Muscle layer of duodenum (tissue), 2 donors: ENCODE measurements around the gene CHID1.

Experiments
- H3K27ac ChIP-seq: one replicate; pipeline ENCODE4 v1.7.0; 2013; ENCODE audit warnings: mild to moderate bottlenecking, low read length
- H3K27me3 ChIP-seq: one replicate; pipeline ENCODE4 v1.7.0; 2013; ENCODE audit warnings: low read depth, mild to moderate bottlenecking, control low read depth, low read length
- H3K36me3 ChIP-seq, 2 donors: one replicate each; pipeline ENCODE4 v1.7.0; 2013; ENCODE audit warnings: low read length in 2 of 2, control low read depth in 1 of 2, mild to moderate bottlenecking in 1 of 2; ENCODE audit not compliant: insufficient read depth in 2 of 2, control insufficient read depth in 1 of 2
- H3K4me1 ChIP-seq, 2 donors: one replicate each; pipeline ENCODE4 v1.7.0; 2013; ENCODE audit warnings: low read length in 2 of 2, mild to moderate bottlenecking in 2 of 2, control low read depth in 1 of 2, moderate library complexity in 1 of 2; ENCODE audit not compliant: insufficient read depth in 2 of 2, control insufficient read depth in 1 of 2
- H3K4me3 ChIP-seq, 2 donors: one replicate each; pipeline ENCODE4 v1.7.0; 2013; ENCODE audit warnings: low read length in 2 of 2, low read depth in 1 of 2, mild to moderate bottlenecking in 1 of 2
- H3K9me3 ChIP-seq, 2 donors: one replicate each; pipeline ENCODE4 v1.7.0; 2013; ENCODE audit warnings: low read length in 2 of 2, control low read depth in 1 of 2, mild to moderate bottlenecking in 1 of 2; ENCODE audit not compliant: control insufficient read depth in 1 of 2
- donor health status: healthy.

CHID1 gene

GRCh38 chr11:910589-911030, at the start of gene CHID1:
Gene CHID1 (minus strand): TSS chr11:910810. CDS start chr11:904816, 5,994 bp downstream.
- H3K4me1 ChIP-seq = peaks cover 0 to 20% of the 10 kb centered on the region in 2 donors

GRCh38 chr11:959608-960007, 49.0 kb upstream of the CHID1 start:
- no peaks in the 10 kb centered on the region for H3K9me3 ChIP-seq
- H3K27ac ChIP-seq = no peak overlapping the region
- H3K27me3 ChIP-seq = no peaks in the 10 kb centered on the region
- H3K4me1 ChIP-seq = peaks cover 0 to 5% of the 10 kb centered on the region in 2 donors
- no peak overlapping the region for H3K4me3 ChIP-seq
- peaks cover 5 to 34% of the 10 kb centered on the region in 2 donors for H3K36me3 ChIP-seq

More at GRCh38 chr11:910589-911030, at the start of gene CHID1:
- H3K27ac ChIP-seq = no peak within 1 kb of the TSS
- peaks cover 0 to 8% of the 10 kb centered on the region in 2 donors for H3K36me3 ChIP-seq
- H3K9me3 ChIP-seq = no peaks in the 10 kb centered on the region
- peak within 1 kb of the TSS; percentile 67 to 96 for H3K4me3 ChIP-seq
- no peaks in the 10 kb centered on the region for H3K27me3 ChIP-seq

- peaks cover 5 to 30% of the 10 kb centered on the region in 2 donors for H3K36me3 ChIP-seq
- no peak overlapping the region for H3K4me3 ChIP-seq
- H3K27ac ChIP-seq = no peak overlapping the region
- peaks cover 0 to 6% of the 10 kb centered on the region in 2 donors for H3K4me1 ChIP-seq
- H3K27me3 ChIP-seq = no peaks in the 10 kb centered on the region
- H3K9me3 ChIP-seq = no peaks in the 10 kb centered on the region
Observed at GRCh38 chr11:959027-959426, 48.4 kb upstream of the CHID1 start.

- no peak overlapping the region for H3K27ac ChIP-seq
- no peaks in the 10 kb centered on the region for H3K27me3 ChIP-seq
- peaks cover 5 to 23% of the 10 kb centered on the region in 2 donors for H3K36me3 ChIP-seq
- no peaks in the 10 kb centered on the region for H3K9me3 ChIP-seq
- H3K4me1 ChIP-seq = peaks cover 0 to 6% of the 10 kb centered on the region in 2 donors
- H3K4me3 ChIP-seq = no peak overlapping the region
Observed at GRCh38 chr11:958101-958500, 47.5 kb upstream of the CHID1 start.

- Histone ChIP-seq H3K4me1 (peaks cover 0 to 7% of the 10 kb centered on the region in 2 donors), H3K27me3 (no peaks in the 10 kb centered on the region)
Observed at GRCh38 chr11:957212-957920, 46.8 kb upstream of the CHID1 start.

GRCh38 chr11:955154-956063, 44.8 kb upstream of the CHID1 start:
- peaks cover 5 to 18% of the 10 kb centered on the region in 2 donors for H3K36me3 ChIP-seq
- no peaks in the 10 kb centered on the region for H3K27me3 ChIP-seq
- no peaks in the 10 kb centered on the region for H3K9me3 ChIP-seq
- no peak overlapping the region for H3K4me3 ChIP-seq
- peaks cover 0 to 14% of the 10 kb centered on the region in 2 donors for H3K4me1 ChIP-seq
- H3K27ac ChIP-seq = no peak overlapping the region

More at GRCh38 chr11:957212-957920, 46.8 kb upstream of the CHID1 start:
- Histone ChIP-seq H3K27ac (no peak overlapping the region), H3K4me3 (no peak overlapping the region), H3K9me3 (no peaks in the 10 kb centered on the region), H3K36me3 (peaks cover 5 to 23% of the 10 kb centered on the region in 2 donors)

- no peak overlapping the region for H3K27ac ChIP-seq
- H3K4me1 ChIP-seq = peaks cover 0 to 14% of the 10 kb centered on the region in 2 donors
- peaks cover 0 to 4% of the 10 kb centered on the region in 2 donors for H3K9me3 ChIP-seq
- peaks cover under 1 to 17% of the 10 kb centered on the region in 2 donors for H3K36me3 ChIP-seq
- no peaks in the 10 kb centered on the region for H3K27me3 ChIP-seq
- no peak overlapping the region for H3K4me3 ChIP-seq
Observed at GRCh38 chr11:954392-955153, 44.0 kb upstream of the CHID1 start.

GRCh38 chr11:953512-953911, 42.9 kb upstream of the CHID1 start:
- H3K4me3 ChIP-seq = no peak overlapping the region
- H3K4me1 ChIP-seq = peaks cover 0 to 14% of the 10 kb centered on the region in 2 donors
- peaks cover 0 to 7% of the 10 kb centered on the region in 2 donors for H3K9me3 ChIP-seq
- H3K36me3 ChIP-seq = peaks cover 0 to 14% of the 10 kb centered on the region in 2 donors
- H3K27me3 ChIP-seq = no peaks in the 10 kb centered on the region
- H3K27ac ChIP-seq = no peak overlapping the region

- no peak overlapping the region for H3K4me3 ChIP-seq
- H3K27ac ChIP-seq = peak overlapping the region; percentile 39
- H3K27me3 ChIP-seq = no peaks in the 10 kb centered on the region
- H3K4me1 ChIP-seq = peaks cover 0 to 14% of the 10 kb centered on the region in 2 donors
- H3K9me3 ChIP-seq = peaks cover 0 to 7% of the 10 kb centered on the region in 2 donors
- peaks cover 0 to 11% of the 10 kb centered on the region in 2 donors for H3K36me3 ChIP-seq
Observed at GRCh38 chr11:952406-953385, 42.1 kb upstream of the CHID1 start.

GRCh38 chr11:951507-951906, 40.9 kb upstream of the CHID1 start:
- H3K36me3 ChIP-seq = peaks cover 0 to 4% of the 10 kb centered on the region in 2 donors
- H3K9me3 ChIP-seq = peaks cover 0 to 7% of the 10 kb centered on the region in 2 donors
- no peaks in the 10 kb centered on the region for H3K27me3 ChIP-seq
- no peak overlapping the region for H3K27ac ChIP-seq
- no peak overlapping the region for H3K4me3 ChIP-seq
- peaks cover 0 to 14% of the 10 kb centered on the region in 2 donors for H3K4me1 ChIP-seq
